HepG2 (cell line): ENCODE measurements around the gene LTA4H. TPM values are rescaled to one million over a fixed set of nuclear protein-coding genes. Genes with fewer than 3 reads are reported as not detected.
A peak's percentile ranks its signal among the peaks of the same experiment; 100 is the strongest.

ENCODE experiments used
- DPF2 ChIP-seq: sonication (generic); formaldehyde crosslinking; IDR thresholded peaks from 2 replicates; pipeline ENCODE4 v1.4.0; 2020; ENCODE audit warnings: mild to moderate bottlenecking, low read depth, missing genetic modification reagents, borderline replicate concordance
- KAT8 ChIP-seq: IDR thresholded peaks from 2 replicates; pipeline ENCODE4 v1.6.1; 2016; ENCODE audit warnings: missing genetic modification reagents, missing compliant biosample characterization
- KDM5A ChIP-seq: fragments of 200-600 bp; sonication (generic); IDR thresholded peaks from 2 replicates; pipeline ENCODE4 v1.7.0; 2018; ENCODE audit warnings: antibody characterized with exemption, mild to moderate bottlenecking, low read length, borderline replicate concordance
- KDM5B ChIP-seq: sonication (generic); formaldehyde crosslinking; IDR thresholded peaks from 2 replicates; pipeline ENCODE4 v1.4.0; 2020; ENCODE audit warnings: missing genetic modification reagents, mild to moderate bottlenecking, borderline replicate concordance
- MEF2D ChIP-seq: sonication (generic); formaldehyde crosslinking; IDR thresholded peaks from 2 replicates; pipeline ENCODE4 v1.5.1; 2020; ENCODE audit warnings: mild to moderate bottlenecking, missing genetic modification reagents
- POLR2G ChIP-seq: fragments of 200-400 bp; formaldehyde crosslinking; IDR thresholded peaks from 2 replicates; pipeline ENCODE4 v1.6.1; 2018; ENCODE audit warnings: mild to moderate bottlenecking, low read depth, low read length, moderate library complexity
- PTBP1 ChIP-seq: fragments of 200-400 bp; formaldehyde crosslinking; IDR thresholded peaks from 2 replicates; pipeline ENCODE4 v1.6.1; 2018; ENCODE audit warnings: low read length, low read depth; ENCODE audit not compliant: poor library complexity, severe bottlenecking
- SRSF1 ChIP-seq: fragments of 200-400 bp; formaldehyde crosslinking; optimal IDR thresholded peaks from 2 replicates; pipeline ENCODE3; 2017; ENCODE audit warnings: mild to moderate bottlenecking, low read depth, low read length, moderate library complexity
- STAT5B ChIP-seq: sonication (generic); formaldehyde crosslinking; IDR thresholded peaks from 2 replicates; pipeline ENCODE4 v1.4.0; 2020; ENCODE audit warnings: missing genetic modification reagents
- ZFP37 ChIP-seq: sonication (generic); formaldehyde crosslinking; IDR thresholded peaks from 2 replicates; pipeline ENCODE4 v1.4.0; 2020; ENCODE audit warnings: missing genetic modification reagents, borderline replicate concordance
- ZNF101 ChIP-seq: sonication (generic); formaldehyde crosslinking; IDR thresholded peaks from 2 replicates; pipeline ENCODE4 v1.4.0; 2020; ENCODE audit warnings: mild to moderate bottlenecking, low read depth, missing genetic modification reagents, borderline replicate concordance
- ZNF282 ChIP-seq: fragments of 450-650 bp; IDR thresholded peaks from 2 replicates; pipeline ENCODE4 v1.6.1; 2018; ENCODE audit not compliant: partially characterized antibody
- ZNF33B ChIP-seq: sonication (generic); formaldehyde crosslinking; IDR thresholded peaks from 2 replicates; pipeline ENCODE4 v1.5.1; 2020; ENCODE audit warnings: mild to moderate bottlenecking, missing genetic modification reagents
- ZNF709 ChIP-seq: sonication (generic); formaldehyde crosslinking; IDR thresholded peaks from 2 replicates; pipeline ENCODE4 v1.5.0; 2020; ENCODE audit warnings: mild to moderate bottlenecking, missing genetic modification reagents
- ZNF773 ChIP-seq: sonication (generic); formaldehyde crosslinking; IDR thresholded peaks from 2 replicates; pipeline ENCODE4 v1.4.0; 2020; ENCODE audit warnings: missing genetic modification reagents, borderline replicate concordance
- ZSCAN22 ChIP-seq: sonication (generic); formaldehyde crosslinking; IDR thresholded peaks from 2 replicates; pipeline ENCODE4 v1.4.0; 2020; ENCODE audit warnings: mild to moderate bottlenecking, missing genetic modification reagents
- polyA plus RNA-seq, 8 experiments: library from polyadenylated mRNA; depleted of rRNA in 3 of 8; stranded (reverse) in 7 of 8; unstranded in 1 of 8; fragments of >200 nt; fragmentation: Illumina TruSeq in 4 of 8; extraction: Trizol in 4 of 8; gene quantifications; 2 replicates each; pipeline versions ENCODE4 v1.2.1 to v1.2.3, GENCODE V29; 2011 to 2016; ENCODE audit warnings: low read depth in 4 of 8, missing spikeins in 1 of 8, mixed read lengths in 1 of 8; ENCODE audit not compliant: insufficient read depth in 1 of 8
- total RNA-seq, 5 experiments: library from RNA; depleted of rRNA; stranded (reverse); fragments of >200 nt; fragmentation: Illumina TruSeq; extraction: Trizol; gene quantifications; 2 replicates each; pipeline ENCODE4 v1.2.3, GENCODE V29; 2016; ENCODE audit warnings: low read depth in 1 of 5
- TF ChIP-seq, protein P1 (sequence below): sonication (generic); formaldehyde crosslinking; IDR thresholded peaks from 2 replicates; pipeline ENCODE4 v1.4.0; 2020; ENCODE audit warnings: mild to moderate bottlenecking, missing genetic modification reagents
- TF ChIP-seq, protein P2 (sequence below): IDR thresholded peaks from 2 replicates; pipeline ENCODE4 v1.4.0; 2020; ENCODE audit warnings: mild to moderate bottlenecking, missing genetic modification reagents
- TF ChIP-seq, protein P3 (sequence below): sonication (generic); formaldehyde crosslinking; IDR thresholded peaks from 2 replicates; pipeline ENCODE4 v1.4.0; 2020; ENCODE audit warnings: missing genetic modification reagents, borderline replicate concordance

Gene LTA4H
- total and polyA plus RNA-seq, 2 of the 13 experiments (the other 11 are each of a cell fraction or from before 2014, with no cell fraction given), result 87.5 to 90.4 TPM

DNA sequence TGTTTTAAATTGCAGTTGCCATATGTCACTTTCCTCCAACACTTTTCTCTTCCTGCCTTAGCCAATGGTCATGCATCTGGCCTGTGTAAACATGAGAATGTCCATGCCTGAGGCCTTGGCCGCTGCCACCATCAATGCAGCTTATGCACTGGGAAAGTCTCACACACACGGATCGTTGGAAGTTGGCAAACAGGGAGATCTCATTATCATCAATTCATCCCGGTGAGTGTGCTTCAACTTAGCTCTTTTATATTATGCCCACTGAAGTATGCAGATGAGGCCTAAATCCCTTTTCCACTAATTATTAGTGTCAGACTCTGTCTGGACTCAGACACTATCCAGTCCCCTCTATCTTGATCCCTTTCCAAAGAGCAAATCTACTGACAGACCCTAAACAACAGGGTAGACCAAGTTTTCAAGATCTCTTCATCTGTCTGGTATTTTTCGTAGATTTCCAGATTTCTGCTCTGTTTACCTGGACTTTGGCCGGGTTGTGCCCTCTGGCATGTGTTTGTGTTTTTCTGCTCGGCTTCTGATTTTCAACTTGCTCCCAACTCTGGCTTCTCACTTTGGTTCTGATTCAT lies 69.0 kb downstream of the LTA4H start (continued):
- TF ChIP-seq, protein P1, sequence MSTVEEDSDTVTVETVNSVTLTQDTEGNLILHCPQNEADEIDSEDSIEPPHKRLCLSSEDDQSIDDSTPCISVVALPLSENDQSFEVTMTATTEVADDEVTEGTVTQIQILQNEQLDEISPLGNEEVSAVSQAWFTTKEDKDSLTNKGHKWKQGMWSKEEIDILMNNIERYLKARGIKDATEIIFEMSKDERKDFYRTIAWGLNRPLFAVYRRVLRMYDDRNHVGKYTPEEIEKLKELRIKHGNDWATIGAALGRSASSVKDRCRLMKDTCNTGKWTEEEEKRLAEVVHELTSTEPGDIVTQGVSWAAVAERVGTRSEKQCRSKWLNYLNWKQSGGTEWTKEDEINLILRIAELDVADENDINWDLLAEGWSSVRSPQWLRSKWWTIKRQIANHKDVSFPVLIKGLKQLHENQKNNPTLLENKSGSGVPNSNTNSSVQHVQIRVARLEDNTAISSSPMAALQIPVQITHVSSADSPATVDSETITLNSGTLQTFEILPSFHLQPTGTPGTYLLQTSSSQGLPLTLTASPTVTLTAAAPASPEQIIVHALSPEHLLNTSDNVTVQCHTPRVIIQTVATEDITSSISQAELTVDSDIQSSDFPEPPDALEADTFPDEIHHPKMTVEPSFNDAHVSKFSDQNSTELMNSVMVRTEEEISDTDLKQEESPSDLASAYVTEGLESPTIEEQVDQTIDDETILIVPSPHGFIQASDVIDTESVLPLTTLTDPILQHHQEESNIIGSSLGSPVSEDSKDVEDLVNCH (CRISPR knock-in tag), result no peak
- 0 out of 2 replicates have a peak, but pooled peaks have one; percentile 28 for TF ChIP-seq POLR2G
- 0 out of 2 replicates have a peak, but pooled peaks have one; percentile 42 for TF ChIP-seq ZNF33B (CRISPR knock-in tag)
- no peak; the same call in 1 of the 2 replicates for TF ChIP-seq KDM5A
- TF ChIP-seq MEF2D, result peak; percentile 65
- no peak for TF ChIP-seq ZNF709 (CRISPR knock-in tag)
- TF ChIP-seq ZNF282, result no peak
- no peak for TF ChIP-seq ZNF101 (CRISPR knock-in tag)
- TF ChIP-seq, protein P2, sequence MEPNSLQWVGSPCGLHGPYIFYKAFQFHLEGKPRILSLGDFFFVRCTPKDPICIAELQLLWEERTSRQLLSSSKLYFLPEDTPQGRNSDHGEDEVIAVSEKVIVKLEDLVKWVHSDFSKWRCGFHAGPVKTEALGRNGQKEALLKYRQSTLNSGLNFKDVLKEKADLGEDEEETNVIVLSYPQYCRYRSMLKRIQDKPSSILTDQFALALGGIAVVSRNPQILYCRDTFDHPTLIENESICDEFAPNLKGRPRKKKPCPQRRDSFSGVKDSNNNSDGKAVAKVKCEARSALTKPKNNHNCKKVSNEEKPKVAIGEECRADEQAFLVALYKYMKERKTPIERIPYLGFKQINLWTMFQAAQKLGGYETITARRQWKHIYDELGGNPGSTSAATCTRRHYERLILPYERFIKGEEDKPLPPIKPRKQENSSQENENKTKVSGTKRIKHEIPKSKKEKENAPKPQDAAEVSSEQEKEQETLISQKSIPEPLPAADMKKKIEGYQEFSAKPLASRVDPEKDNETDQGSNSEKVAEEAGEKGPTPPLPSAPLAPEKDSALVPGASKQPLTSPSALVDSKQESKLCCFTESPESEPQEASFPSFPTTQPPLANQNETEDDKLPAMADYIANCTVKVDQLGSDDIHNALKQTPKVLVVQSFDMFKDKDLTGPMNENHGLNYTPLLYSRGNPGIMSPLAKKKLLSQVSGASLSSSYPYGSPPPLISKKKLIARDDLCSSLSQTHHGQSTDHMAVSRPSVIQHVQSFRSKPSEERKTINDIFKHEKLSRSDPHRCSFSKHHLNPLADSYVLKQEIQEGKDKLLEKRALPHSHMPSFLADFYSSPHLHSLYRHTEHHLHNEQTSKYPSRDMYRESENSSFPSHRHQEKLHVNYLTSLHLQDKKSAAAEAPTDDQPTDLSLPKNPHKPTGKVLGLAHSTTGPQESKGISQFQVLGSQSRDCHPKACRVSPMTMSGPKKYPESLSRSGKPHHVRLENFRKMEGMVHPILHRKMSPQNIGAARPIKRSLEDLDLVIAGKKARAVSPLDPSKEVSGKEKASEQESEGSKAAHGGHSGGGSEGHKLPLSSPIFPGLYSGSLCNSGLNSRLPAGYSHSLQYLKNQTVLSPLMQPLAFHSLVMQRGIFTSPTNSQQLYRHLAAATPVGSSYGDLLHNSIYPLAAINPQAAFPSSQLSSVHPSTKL (CRISPR knock-in tag), result peak; percentile 68
- no peak for TF ChIP-seq DPF2
- no peak for TF ChIP-seq ZSCAN22 (CRISPR knock-in tag)
- TF ChIP-seq STAT5B (CRISPR knock-in tag), result no peak
- no peak for TF ChIP-seq ZNF773 (CRISPR knock-in tag)
- no peak for TF ChIP-seq PTBP1
- TF ChIP-seq KAT8 (CRISPR knock-in tag), result peak; percentile 37; the same call in 1 of the 2 replicates
- TF ChIP-seq SRSF1, result no peak
- TF ChIP-seq KDM5B (CRISPR knock-in tag), result no peak
- TF ChIP-seq, protein P3, sequence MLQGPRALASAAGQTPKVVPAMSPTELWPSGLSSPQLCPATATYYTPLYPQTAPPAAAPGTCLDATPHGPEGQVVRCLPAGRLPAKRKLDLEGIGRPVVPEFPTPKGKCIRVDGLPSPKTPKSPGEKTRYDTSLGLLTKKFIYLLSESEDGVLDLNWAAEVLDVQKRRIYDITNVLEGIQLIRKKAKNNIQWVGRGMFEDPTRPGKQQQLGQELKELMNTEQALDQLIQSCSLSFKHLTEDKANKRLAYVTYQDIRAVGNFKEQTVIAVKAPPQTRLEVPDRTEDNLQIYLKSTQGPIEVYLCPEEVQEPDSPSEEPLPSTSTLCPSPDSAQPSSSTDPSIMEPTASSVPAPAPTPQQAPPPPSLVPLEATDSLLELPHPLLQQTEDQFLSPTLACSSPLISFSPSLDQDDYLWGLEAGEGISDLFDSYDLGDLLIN, result no peak
- TF ChIP-seq ZFP37 (CRISPR knock-in tag), result peak; percentile 82; the same call in 1 of the 2 replicates
